ENCODE data around the gene DYSF.

DNA sequence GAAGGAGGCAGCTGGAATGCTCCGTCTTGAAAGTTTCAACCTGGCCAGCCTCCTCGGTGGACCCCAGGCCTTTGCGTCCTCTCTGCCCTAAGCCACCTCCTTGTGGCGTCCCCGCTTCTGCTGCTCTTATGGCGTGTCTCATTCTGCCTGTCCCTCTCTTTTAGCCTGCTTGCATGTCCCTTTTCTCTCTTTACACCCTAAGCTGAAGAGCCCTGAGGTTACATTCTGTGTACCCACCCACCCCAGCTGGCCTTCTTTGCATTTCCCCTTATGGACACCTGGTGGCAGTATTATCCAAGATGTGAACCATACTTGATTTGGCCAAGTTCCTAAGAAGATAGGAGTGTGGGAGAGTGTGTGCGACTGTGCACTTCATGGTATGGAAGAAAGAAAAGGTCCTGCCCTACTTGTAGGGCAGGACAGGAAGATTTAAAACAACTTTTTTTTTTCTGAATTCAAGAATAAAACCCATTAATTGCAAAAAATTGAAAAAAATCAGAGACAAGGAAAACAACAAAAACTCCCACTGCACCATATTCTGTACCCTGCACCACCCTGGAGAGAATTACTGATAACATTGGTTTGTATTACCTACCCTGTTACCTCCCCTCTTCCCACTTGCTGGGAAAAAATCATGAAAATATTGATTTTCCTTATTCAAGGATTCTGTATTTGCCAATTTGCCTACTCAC lies 77.4 kb downstream of the DYSF start:
- TF ChIP-seq, protein P1, sequence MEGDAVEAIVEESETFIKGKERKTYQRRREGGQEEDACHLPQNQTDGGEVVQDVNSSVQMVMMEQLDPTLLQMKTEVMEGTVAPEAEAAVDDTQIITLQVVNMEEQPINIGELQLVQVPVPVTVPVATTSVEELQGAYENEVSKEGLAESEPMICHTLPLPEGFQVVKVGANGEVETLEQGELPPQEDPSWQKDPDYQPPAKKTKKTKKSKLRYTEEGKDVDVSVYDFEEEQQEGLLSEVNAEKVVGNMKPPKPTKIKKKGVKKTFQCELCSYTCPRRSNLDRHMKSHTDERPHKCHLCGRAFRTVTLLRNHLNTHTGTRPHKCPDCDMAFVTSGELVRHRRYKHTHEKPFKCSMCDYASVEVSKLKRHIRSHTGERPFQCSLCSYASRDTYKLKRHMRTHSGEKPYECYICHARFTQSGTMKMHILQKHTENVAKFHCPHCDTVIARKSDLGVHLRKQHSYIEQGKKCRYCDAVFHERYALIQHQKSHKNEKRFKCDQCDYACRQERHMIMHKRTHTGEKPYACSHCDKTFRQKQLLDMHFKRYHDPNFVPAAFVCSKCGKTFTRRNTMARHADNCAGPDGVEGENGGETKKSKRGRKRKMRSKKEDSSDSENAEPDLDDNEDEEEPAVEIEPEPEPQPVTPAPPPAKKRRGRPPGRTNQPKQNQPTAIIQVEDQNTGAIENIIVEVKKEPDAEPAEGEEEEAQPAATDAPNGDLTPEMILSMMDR (IDR thresholded peaks at IDR 0.05) = peak in 4 of 6 experiments; percentile 46 to 65 (median 54)
- TF ChIP-seq POLR2A (IDR thresholded peaks at IDR 0.05) = no peak

Measured in Peyer's patch (tissue), 4 donors.